Measurements from ENCODE around the gene CARS1. TPM values are rescaled to one million over a fixed set of nuclear protein-coding genes. Genes with fewer than 3 reads are reported as not detected.

CARS1 gene
- total and polyA plus RNA-seq, 4 donors: 27.3 to 62.3 (median 37.7) TPM

- Histone ChIP-seq H3K4me3 (no peak overlapping the region), H3K4me1 (ENCODE audit: control insufficient read depth in 5 of 5, insufficient read depth in 5 of 5, low read length in 5 of 5) (no peaks in the 10 kb centered on the region), H3K27me3 (ENCODE audit: control insufficient read depth in 3 of 3, insufficient read depth in 3 of 3, low read length in 2 of 3) (no peaks in the 10 kb centered on the region), H3K9ac (ENCODE audit: insufficient read depth in 1 of 2, low read length in 2 of 2) (no peak overlapping the region), H3K27ac (ENCODE audit: low read depth in 1 of 2, low read length in 1 of 2) (no peak overlapping the region), H3K36me3 (ENCODE audit: control insufficient read depth in 4 of 4, insufficient read depth in 4 of 4, low read length in 4 of 4) (peaks cover 19 to 78% (median 32%) of the 10 kb centered on the region in 4 donors), H3K9me3 (ENCODE audit: control insufficient read depth in 4 of 4, insufficient read depth in 3 of 4, low read length in 3 of 4) (no peaks in the 10 kb centered on the region)
- no peak for DNase-seq
- no peak for ATAC-seq (ENCODE audit: insufficient read depth, low FRiP score)
- TF ChIP-seq CTCF (IDR thresholded peaks at IDR 0.05; ENCODE audit: control extremely low read depth, extremely low read depth): no peak
- WGBS, 2 donors: 85 to 92% methylated on average over 4 of the region's 4 CpGs
Observed at GRCh38 chr11:3014943-3015342, 42.3 kb downstream of the CARS1 start.

- Histone ChIP-seq H3K4me1 (ENCODE audit: control insufficient read depth in 5 of 5, insufficient read depth in 5 of 5, low read length in 5 of 5) (no peaks in the 10 kb centered on the region), H3K4me3 (no peak overlapping the region), H3K27ac (ENCODE audit: low read depth in 1 of 2, low read length in 1 of 2) (no peak overlapping the region), H3K27me3 (ENCODE audit: control insufficient read depth in 3 of 3, insufficient read depth in 3 of 3, low read length in 2 of 3) (no peaks in the 10 kb centered on the region), H3K36me3 (ENCODE audit: control insufficient read depth in 4 of 4, insufficient read depth in 4 of 4, low read length in 4 of 4) (peaks cover 17 to 80% (median 32%) of the 10 kb centered on the region in 4 donors), H3K9me3 (ENCODE audit: control insufficient read depth in 4 of 4, insufficient read depth in 3 of 4, low read length in 3 of 4) (no peaks in the 10 kb centered on the region), H3K9ac (ENCODE audit: insufficient read depth in 1 of 2, low read length in 2 of 2) (no peak overlapping the region)
- TF ChIP-seq CTCF (IDR thresholded peaks at IDR 0.05; ENCODE audit: control extremely low read depth, extremely low read depth): no peak
- no peak for ATAC-seq (ENCODE audit: insufficient read depth, low FRiP score)
- 83 to 90% methylated on average over 16 of the region's 16 CpGs for WGBS, 2 donors
- DNase-seq: no peak
Observed at GRCh38 chr11:3014057-3014938, 42.9 kb downstream of the CARS1 start.

GRCh38 chr11:3011891-3012885 is 45.0 kb downstream of the CARS1 start:
- H3K36me3 ChIP-seq (ENCODE audit: control insufficient read depth in 4 of 4, insufficient read depth in 4 of 4, low read length in 4 of 4): peaks cover 10 to 78% (median 26%) of the 10 kb centered on the region in 4 donors

More at GRCh38 chr11:3011891-3012885, 45.0 kb downstream of the CARS1 start:
- Histone ChIP-seq H3K4me1 (ENCODE audit: control insufficient read depth in 5 of 5, insufficient read depth in 5 of 5, low read length in 5 of 5) (no peaks in the 10 kb centered on the region), H3K27me3 (ENCODE audit: control insufficient read depth in 3 of 3, insufficient read depth in 3 of 3, low read length in 2 of 3) (no peaks in the 10 kb centered on the region), H3K4me3 (no peak overlapping the region), H3K9ac (ENCODE audit: insufficient read depth in 1 of 2, low read length in 2 of 2) (no peak overlapping the region), H3K27ac (ENCODE audit: low read depth in 1 of 2, low read length in 1 of 2) (no peak overlapping the region), H3K9me3 (ENCODE audit: control insufficient read depth in 4 of 4, insufficient read depth in 3 of 4, low read length in 3 of 4) (no peaks in the 10 kb centered on the region)
- WGBS, 2 donors: 94% methylated on average over 31 of the region's 31 CpGs
- no peak for ATAC-seq (ENCODE audit: insufficient read depth, low FRiP score)
- TF ChIP-seq CTCF (IDR thresholded peaks at IDR 0.05; ENCODE audit: control extremely low read depth, extremely low read depth): no peak
- no peak for DNase-seq

Data from lung (tissue), 12 donors.